ACC112 (cell line): Measurements from ENCODE around the gene NXPH4.

Experiments
- H2AFZ ChIP-seq: fragments of 200-600 bp; sonication (generic); one replicate; pipeline ENCODE4 v1.6.0; 2017; ENCODE audit warnings: antibody characterized with exemption, low read length; ENCODE audit not compliant: unreplicated experiment
- H3K27ac ChIP-seq: fragments of 200-600 bp; sonication (generic); 2 replicates; pipeline ENCODE4 v1.5.1; 2014; ENCODE audit warnings: low read depth, mild to moderate bottlenecking, antibody characterized with exemption, low read length, moderate library complexity
- H3K27me3 ChIP-seq: fragments of 200-600 bp; sonication (generic); 2 replicates; pipeline ENCODE4 v1.6.1; 2014; ENCODE audit warnings: mild to moderate bottlenecking, antibody characterized with exemption, low read length, moderate library complexity, mixed read lengths; ENCODE audit not compliant: insufficient read depth
- H3K36me3 ChIP-seq: fragments of 200-600 bp; sonication (generic); 2 replicates; pipeline ENCODE4 v1.6.1; 2016; ENCODE audit warnings: mild to moderate bottlenecking, antibody characterized with exemption, low read length, moderate library complexity, mixed read lengths; ENCODE audit not compliant: insufficient read depth
- H3K4me1 ChIP-seq: fragments of 200-600 bp; sonication (generic); one replicate; pipeline ENCODE4 v1.6.1; 2016; ENCODE audit warnings: low read length, mixed read lengths; ENCODE audit not compliant: insufficient read depth, unreplicated experiment, control insufficient read depth
- H3K4me3 ChIP-seq: fragments of 200-600 bp; sonication (generic); 2 replicates; pipeline ENCODE4 v1.5.1; 2014; ENCODE audit warnings: mild to moderate bottlenecking, low read depth, low read length
- H3K79me2 ChIP-seq: fragments of 200-600 bp; sonication (generic); one replicate; pipeline ENCODE4 v1.6.0; 2016; ENCODE audit warnings: low read length; ENCODE audit not compliant: control insufficient read depth, unreplicated experiment, insufficient read depth

Gene NXPH4

DNA sequence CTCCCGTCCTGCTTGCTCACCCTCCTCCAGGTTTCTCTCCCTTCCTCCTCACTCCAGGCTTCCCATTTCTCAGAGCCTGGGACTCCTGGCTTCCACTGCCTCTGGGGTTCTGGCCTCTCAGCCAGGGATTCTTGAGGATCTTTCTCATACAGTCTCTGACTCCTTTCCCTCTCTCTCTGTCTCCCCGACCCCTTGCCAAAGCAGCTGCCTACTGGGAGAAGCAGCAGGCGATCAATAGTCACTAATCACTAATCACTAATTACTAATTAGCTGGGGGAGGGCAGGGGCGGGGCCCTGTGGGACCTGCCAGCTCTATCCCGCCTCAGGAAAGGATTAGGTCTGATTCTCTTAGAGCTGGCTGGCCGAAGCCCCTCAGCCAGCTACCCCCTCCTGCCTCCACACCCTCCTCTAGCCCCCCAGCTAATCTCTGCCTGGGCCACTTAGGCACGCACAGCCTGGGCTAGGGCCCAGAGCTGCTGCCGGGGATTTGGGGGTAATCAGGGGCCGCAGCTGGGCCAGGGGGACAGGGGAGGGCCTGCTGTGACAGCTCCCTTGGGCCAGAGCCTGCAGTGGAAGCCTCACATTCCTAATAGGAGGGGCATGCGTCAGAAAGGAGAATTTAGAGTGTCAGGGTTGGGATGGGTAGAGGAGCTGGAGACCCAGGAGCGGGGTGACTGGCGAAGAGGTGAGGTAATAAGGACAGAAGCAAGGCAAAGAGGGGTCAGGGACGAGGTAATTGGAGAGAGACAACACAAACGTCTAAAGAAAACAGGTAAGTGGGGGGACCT lies 2.8 kb downstream of the NXPH4 start:
- no peak overlapping the region for H3K4me3 ChIP-seq
- peaks cover 37% of the 10 kb centered on the region for H3K27me3 ChIP-seq

DNA sequence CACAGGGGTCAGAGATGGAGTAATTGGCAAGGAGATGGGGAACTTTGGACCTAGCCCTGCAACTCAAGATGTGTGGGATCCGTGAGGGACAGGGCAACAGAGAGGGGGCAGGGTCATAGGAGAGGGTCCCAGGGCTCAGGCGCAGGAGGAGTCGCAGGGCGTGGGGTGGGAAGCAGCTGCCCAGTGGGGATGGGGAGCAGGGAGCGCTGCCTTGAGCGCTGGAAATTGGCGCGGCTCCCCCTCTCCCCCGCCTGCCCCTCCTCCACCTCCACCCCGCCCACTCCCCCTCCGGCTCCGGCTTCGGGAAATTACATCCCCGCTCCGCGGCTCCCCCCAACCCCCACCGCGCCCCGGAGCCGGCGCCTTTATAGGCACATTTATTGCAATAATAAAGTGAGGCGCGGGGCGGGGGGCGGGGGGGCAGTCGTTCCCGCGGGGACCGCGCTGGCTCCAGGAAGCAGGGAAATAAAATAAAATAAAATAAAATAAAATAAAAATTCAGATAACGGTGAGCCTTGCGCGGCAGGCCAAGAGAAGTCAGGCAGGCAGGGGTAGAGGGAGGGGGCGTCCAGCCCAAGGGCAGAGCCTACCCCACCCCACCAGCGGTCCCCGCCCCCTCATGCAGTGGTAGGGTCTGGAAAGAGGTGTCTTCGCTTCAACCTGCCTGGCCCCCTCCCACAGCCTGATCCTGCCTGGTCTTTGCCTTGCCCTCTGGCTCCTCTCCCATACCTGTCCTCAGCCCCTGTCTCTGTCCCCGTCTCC lies 3.6 kb downstream of the NXPH4 start:
- Histone ChIP-seq H3K36me3 (no peaks in the 10 kb centered on the region), H3K27ac (no peak overlapping the region), H3K79me2 (no peaks in the 10 kb centered on the region), H2AFZ (no peak overlapping the region), H3K4me1 (peaks cover 4% of the 10 kb centered on the region), H3K4me3 (no peak overlapping the region), H3K27me3 (peaks cover 37% of the 10 kb centered on the region)

More for the DNA sequence above, 2.8 kb downstream of the NXPH4 start:
- no peak overlapping the region for H2AFZ ChIP-seq
- no peaks in the 10 kb centered on the region for H3K79me2 ChIP-seq
- H3K4me1 ChIP-seq, result peaks cover 4% of the 10 kb centered on the region
- no peaks in the 10 kb centered on the region for H3K36me3 ChIP-seq
- no peak overlapping the region for H3K27ac ChIP-seq

DNA sequence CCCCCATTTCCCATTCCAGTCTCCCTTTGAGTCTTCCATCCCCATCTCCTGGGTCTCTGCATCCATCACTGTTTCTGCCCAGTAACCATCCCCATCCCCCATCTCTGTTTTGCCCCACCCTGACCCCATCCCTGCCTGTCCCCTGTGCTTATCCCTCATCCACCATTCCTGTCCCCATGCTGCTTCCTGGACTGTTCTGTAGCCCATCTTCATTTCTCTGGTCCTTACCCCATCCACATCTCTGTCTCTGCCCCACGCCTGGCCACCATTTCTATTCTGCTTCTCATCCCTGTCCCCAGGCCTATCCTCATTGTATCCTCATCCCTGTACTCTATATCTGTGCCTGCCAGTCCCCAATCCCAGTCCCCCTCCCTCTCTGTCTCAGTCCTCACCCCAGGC lies 4.2 kb downstream of the NXPH4 start:
- H3K27me3 ChIP-seq, result peaks cover 37% of the 10 kb centered on the region
- H3K4me3 ChIP-seq, result no peak overlapping the region
- H3K79me2 ChIP-seq, result no peaks in the 10 kb centered on the region
- H2AFZ ChIP-seq, result no peak overlapping the region
- H3K4me1 ChIP-seq, result peaks cover 4% of the 10 kb centered on the region
- H3K27ac ChIP-seq, result no peak overlapping the region
- H3K36me3 ChIP-seq, result no peaks in the 10 kb centered on the region

DNA sequence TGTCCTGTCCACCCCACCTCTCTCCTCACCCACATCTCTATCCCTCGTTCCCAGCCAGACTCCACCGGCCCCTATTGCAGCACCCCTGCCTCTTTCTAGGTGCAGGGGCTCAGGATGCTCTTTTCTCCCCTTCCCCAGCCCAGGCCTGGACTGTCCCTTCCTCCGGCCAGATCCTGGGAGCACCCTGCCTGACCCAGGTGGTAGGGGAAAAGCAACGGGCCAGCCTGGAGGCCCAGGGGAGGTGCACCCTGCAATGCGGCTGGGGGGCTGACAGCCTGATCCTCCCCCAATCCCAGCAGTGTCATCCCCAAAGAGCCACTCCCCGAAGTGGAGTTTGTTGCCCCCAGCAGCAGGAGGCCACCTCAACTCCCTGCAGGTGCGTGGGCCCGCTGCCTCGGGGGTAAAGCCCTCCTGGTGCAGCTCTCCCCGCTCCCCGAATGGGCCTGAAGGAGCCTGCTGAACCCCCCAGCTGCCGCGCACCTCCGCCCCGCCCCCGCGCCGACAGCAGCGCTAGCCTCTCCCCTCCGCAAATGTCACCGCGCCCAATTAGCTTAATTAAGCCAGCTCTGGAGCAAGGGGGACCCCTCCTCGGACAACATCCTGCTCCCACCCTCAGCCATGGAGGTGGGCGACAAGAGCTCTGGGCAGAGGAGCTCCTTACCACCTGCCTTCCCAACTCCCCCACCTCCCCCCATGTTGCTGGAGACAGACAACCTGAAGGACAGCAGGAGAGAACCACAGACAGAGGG lies 4.7 kb downstream of the NXPH4 start:
- H3K36me3 ChIP-seq, result no peaks in the 10 kb centered on the region
- H3K79me2 ChIP-seq, result no peaks in the 10 kb centered on the region
- peaks cover 37% of the 10 kb centered on the region for H3K27me3 ChIP-seq
- no peak overlapping the region for H3K4me3 ChIP-seq
- H2AFZ ChIP-seq, result no peak overlapping the region
- peaks cover 4% of the 10 kb centered on the region for H3K4me1 ChIP-seq
- H3K27ac ChIP-seq, result no peak overlapping the region

DNA sequence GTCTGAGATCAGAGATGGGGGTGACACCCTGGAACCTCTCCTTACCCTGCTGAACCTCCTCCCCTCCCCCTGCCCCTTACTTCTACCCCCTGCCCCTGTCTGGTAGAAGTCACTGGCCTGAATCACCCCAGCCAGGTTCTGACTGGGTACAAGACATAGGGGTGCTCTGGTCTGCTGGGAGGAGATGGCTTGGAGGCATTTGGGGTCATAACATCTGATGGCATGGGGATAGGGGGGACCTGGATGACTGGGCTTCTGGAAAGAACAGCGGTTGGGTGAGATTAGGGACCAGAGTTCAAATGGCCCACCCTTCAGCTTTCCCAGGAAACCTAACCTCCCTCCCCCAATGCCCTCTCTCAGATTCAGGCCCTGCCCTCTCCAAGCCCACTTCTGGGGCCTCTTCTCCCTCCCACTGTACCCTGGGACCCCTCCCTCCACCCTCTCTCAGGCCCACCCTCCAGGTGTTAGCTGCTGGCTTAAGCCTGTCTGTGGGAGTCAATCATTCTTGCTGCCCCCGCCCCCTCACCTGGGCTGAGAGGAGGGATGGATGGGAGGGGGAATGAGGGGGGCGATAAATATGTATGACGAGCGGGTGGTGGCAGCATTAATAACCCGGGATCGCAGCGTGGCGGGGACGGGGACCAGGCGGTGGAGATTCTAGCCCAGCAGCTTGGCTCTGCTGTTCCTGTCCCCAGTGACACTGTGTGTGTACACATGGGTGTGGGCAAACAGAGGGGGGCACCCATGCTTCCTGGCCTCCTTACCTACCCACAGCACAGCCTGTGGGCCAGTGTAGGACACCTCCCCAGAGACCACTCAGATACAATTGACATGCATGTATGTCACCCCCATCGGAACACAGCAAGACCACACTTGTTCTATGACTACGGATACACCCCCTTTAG lies 5.9 kb downstream of the NXPH4 start:
- Histone ChIP-seq H3K4me3 (no peak overlapping the region), H3K36me3 (no peaks in the 10 kb centered on the region), H3K27ac (no peak overlapping the region)

DNA sequence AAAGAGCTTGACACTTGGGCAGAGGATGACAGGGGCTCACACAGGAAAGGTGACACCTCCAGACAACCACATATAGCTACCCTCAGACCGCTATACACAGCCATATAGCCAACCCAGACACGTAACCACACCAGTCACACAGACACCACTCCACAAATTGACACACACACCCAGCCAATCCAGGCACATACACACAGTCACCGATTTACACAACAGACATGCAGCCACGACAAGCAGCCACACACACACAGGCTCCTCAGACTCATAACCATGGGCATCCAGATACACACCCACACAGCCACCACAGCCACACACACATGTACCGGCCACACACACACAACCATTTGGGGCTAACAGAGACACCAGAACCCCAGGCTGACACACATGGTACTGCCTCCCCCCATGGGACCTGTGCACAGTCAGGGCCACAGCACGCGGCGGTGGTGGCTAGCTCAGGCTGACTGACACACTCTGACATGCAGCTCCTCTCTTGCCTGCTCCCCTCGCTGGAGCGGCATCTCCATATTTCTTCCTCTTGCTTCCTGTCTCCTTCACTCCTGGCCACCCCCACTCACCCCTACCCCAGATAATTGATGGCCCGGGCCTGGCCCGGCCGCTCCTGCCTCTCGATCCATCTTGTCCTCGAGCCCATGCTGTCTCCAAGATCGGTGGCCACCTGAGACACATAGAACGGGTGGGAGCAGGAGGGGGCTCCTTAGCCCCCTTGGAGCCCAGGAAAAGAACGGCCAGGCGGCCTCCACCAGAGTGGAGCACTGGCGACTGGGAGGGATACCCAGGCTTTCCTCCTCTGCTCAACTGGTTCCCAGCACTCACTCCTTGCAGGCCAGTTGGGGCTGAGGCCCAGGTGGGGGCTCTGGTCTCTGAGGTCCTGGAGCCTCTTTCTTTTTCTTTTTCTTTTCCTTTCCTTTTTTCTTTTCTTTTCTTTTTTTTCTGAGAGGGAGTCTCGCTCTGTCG lies 6.9 kb downstream of the NXPH4 start:
- Histone ChIP-seq H3K79me2 (no peaks in the 10 kb centered on the region), H3K27me3 (peaks cover 22% of the 10 kb centered on the region), H3K27ac (no peak overlapping the region), H2AFZ (no peak overlapping the region), H3K4me1 (peaks cover 8% of the 10 kb centered on the region), H3K36me3 (no peaks in the 10 kb centered on the region), H3K4me3 (no peak overlapping the region)

More for the DNA sequence above, 5.9 kb downstream of the NXPH4 start:
- no peaks in the 10 kb centered on the region for H3K79me2 ChIP-seq
- H2AFZ ChIP-seq, result no peak overlapping the region
- peaks cover 31% of the 10 kb centered on the region for H3K27me3 ChIP-seq
- peaks cover 10% of the 10 kb centered on the region for H3K4me1 ChIP-seq

DNA sequence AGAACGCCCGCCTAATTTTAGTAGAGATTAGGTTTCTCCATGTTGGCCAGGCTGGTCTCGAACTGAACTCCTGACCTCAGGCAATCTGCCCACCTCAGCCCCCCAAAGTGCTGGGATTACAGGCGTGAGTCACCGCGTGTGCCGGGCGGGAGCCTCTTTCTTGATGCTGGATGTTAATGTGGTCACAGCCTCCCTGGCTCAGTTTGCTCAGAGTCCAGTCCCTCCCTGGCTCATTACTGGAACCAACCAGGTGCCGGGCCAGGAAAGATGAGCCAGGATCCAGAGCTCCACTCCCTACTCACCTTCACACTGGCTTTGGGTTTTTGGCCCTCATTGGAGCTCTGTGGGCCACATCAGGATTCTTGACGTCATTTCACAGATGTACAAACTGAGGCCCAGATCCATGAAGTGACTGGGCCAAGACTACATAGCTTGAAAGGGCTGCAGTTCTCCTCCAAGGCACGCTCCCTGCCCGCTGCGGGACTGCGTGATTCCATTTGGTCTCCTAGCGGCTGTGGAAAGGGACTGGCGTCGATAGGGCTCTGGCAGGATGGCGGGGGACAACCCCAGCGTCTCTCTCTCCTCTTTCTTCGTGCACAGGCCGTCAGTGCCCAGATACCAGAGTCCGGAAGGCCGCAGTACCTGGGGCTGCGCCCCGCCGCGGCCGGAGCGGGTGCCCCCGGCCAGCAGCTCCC lies 7.8 kb downstream of the NXPH4 start:
- Histone ChIP-seq H3K27me3 (peaks cover 20% of the 10 kb centered on the region), H3K36me3 (no peaks in the 10 kb centered on the region), H3K79me2 (no peaks in the 10 kb centered on the region), H3K4me1 (peaks cover 16% of the 10 kb centered on the region), H2AFZ (no peak overlapping the region), H3K4me3 (no peak overlapping the region), H3K27ac (no peak overlapping the region)

DNA sequence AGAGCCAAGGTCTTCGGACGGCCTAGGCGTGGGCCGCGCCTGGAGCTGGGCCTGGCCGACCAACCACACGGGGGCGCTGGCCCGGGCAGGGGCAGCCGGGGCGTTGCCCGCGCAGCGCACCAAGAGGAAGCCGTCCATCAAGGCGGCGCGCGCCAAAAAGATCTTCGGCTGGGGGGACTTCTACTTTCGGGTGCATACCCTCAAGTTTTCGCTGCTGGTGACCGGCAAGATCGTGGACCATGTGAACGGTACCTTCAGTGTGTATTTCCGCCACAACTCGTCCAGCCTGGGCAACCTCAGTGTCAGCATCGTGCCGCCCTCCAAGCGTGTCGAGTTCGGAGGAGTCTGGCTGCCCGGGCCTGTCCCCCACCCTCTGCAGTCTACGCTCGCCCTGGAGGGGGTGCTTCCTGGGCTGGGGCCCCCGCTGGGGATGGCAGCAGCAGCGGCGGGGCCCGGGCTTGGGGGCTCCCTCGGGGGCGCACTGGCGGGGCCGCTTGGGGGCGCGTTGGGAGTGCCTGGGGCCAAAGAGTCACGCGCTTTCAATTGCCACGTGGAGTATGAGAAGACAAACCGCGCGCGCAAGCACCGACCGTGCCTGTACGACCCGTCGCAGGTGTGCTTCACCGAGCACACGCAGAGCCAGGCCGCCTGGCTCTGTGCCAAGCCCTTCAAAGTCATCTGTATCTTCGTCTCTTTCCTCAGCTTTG lies 8.5 kb downstream of the NXPH4 start:
- peaks cover 16% of the 10 kb centered on the region for H3K4me1 ChIP-seq
- no peak overlapping the region for H3K27ac ChIP-seq
- H2AFZ ChIP-seq, result no peak overlapping the region
- H3K79me2 ChIP-seq, result peaks cover 6% of the 10 kb centered on the region
- H3K27me3 ChIP-seq, result peaks cover 13% of the 10 kb centered on the region
- H3K4me3 ChIP-seq, result no peak overlapping the region
- H3K36me3 ChIP-seq, result no peaks in the 10 kb centered on the region
